Panc1 (cell line): ENCODE data around the gene MARCHF6. TPM values are rescaled to one million over a fixed set of nuclear protein-coding genes. Genes with fewer than 3 reads are reported as not detected.

Source experiments
- ATAC-seq: fragments of 200-7000 bp; cut with Tn5 transposase; 2 replicates; pipeline ENCODE4 v1.9.1; 2020; ENCODE audit warnings: mild to moderate bottlenecking, moderate library complexity
- BruUV-seq: library from RNA; stranded (reverse); fragments of 400-500 nt; replicated peaks from 2 replicates; lab custom pipeline; 2021; lab: Mats Ljungman, UMichigan
- CTCF ChIA-PET: fragments of 300-600 bp; sonication (Branson Sonifier 250); formaldehyde crosslinking; loops from one replicate; lab custom pipeline; 2022; ENCODE audit warnings: antibody characterized with exemption; lab: Charles Lee
- POLR2A ChIA-PET: fragments of 300-600 bp; sonication (Branson Sonifier 250); formaldehyde crosslinking; loops from one replicate; lab custom pipeline; 2022; ENCODE audit warnings: antibody characterized with exemption; lab: Charles Lee
- DNase-seq: peaks from one replicate; pipeline ENCODE4 v3.0.0-alpha.2; 2010; ENCODE audit warnings: low read depth, low spot score
- H3K27ac ChIP-seq: 2 replicates; pipeline ENCODE4 v1.5.1; 2011; ENCODE audit warnings: mild to moderate bottlenecking, low read length, inconsistent platforms
- H3K27me3 ChIP-seq: fragments of 200-500 bp; sonication (Bioruptor generic); 2 replicates; pipeline ENCODE4 v1.6.0; 2014; ENCODE audit warnings: low read length, inconsistent platforms; ENCODE audit not compliant: control insufficient read depth, insufficient read depth
- H3K36me3 ChIP-seq: fragments of 200-500 bp; sonication (Bioruptor generic); 2 replicates; pipeline ENCODE4 v1.5.1; 2014; ENCODE audit warnings: inconsistent platforms, mild to moderate bottlenecking, low read length, moderate library complexity; ENCODE audit not compliant: control insufficient read depth, insufficient read depth
- H3K4me1 ChIP-seq: 2 replicates; pipeline ENCODE4 v1.5.1; 2011; ENCODE audit warnings: inconsistent platforms, mild to moderate bottlenecking, low read length, moderate library complexity; ENCODE audit not compliant: control insufficient read depth, insufficient read depth
- H3K4me3 ChIP-seq, 2 experiments: 2 replicates each; pipeline ENCODE4 v1.5.1; 2011 to 2012; ENCODE audit warnings: low read depth in 2 of 2, low read length in 2 of 2, mild to moderate bottlenecking in 2 of 2, inconsistent platforms in 1 of 2, moderate library complexity in 1 of 2
- H3K9me3 ChIP-seq: fragments of 200-500 bp; sonication (Bioruptor generic); 2 replicates; pipeline ENCODE4 v1.5.1; 2014; ENCODE audit warnings: low read depth, mild to moderate bottlenecking, inconsistent platforms, low read length, moderate library complexity; ENCODE audit not compliant: control insufficient read depth, insufficient read depth
- POLR2AphosphoS5 ChIP-seq: IDR thresholded peaks from 2 replicates; pipeline ENCODE4 v1.6.1; 2012; ENCODE audit warnings: mild to moderate bottlenecking, low read depth, low read length, moderate library complexity
- SIN3A ChIP-seq: IDR thresholded peaks from 2 replicates; pipeline ENCODE4 v1.6.1; 2012; ENCODE audit warnings: low read depth, mild to moderate bottlenecking, low read length, moderate library complexity, borderline replicate concordance; ENCODE audit not compliant: insufficient read depth
- TCF7L2 ChIP-seq: IDR thresholded peaks from 2 replicates; pipeline ENCODE4 v1.6.1; 2011; ENCODE audit warnings: mild to moderate bottlenecking, low read depth, low read length, inconsistent platforms
- in situ Hi-C: cut with HindIII; loops from 2 replicates; pipeline ENCODE4 v1.10.0; 2016; ENCODE audit warnings: low sequenced_read_pairs, low pct_unique_long_range_greater_than_20kb
- intact Hi-C: fragments of 100-400 bp; cut with micrococcal nuclease; formaldehyde crosslinking; loops from one replicate; pipeline ENCODE4 v1.10.0; 2022; ENCODE audit not compliant: unreplicated experiment
- total RNA-seq: library from RNA; stranded (reverse); gene quantifications from one replicate; pipeline ENCODE4 v1.2.1, GENCODE V29; 2021; ENCODE audit not compliant: unreplicated experiment
- TF ChIP-seq, protein P1 (sequence below): fragments of 450-650 bp; IDR thresholded peaks from 2 replicates; pipeline ENCODE4 v1.5.1; 2017; ENCODE audit warnings: mild to moderate bottlenecking
- TF ChIP-seq, protein P2 (sequence below), 2 experiments: IDR thresholded peaks; 2 replicates each; pipeline ENCODE4 v1.6.1; 2011 to 2012; ENCODE audit warnings: low read depth in 2 of 2, control low read depth in 1 of 2, low read length in 1 of 2, mild to moderate bottlenecking in 1 of 2, moderate library complexity in 1 of 2; ENCODE audit not compliant: insufficient read depth in 1 of 2

Gene MARCHF6
- total RNA-seq, 1 experiment from 2014 or later: 172 TPM

DNA sequence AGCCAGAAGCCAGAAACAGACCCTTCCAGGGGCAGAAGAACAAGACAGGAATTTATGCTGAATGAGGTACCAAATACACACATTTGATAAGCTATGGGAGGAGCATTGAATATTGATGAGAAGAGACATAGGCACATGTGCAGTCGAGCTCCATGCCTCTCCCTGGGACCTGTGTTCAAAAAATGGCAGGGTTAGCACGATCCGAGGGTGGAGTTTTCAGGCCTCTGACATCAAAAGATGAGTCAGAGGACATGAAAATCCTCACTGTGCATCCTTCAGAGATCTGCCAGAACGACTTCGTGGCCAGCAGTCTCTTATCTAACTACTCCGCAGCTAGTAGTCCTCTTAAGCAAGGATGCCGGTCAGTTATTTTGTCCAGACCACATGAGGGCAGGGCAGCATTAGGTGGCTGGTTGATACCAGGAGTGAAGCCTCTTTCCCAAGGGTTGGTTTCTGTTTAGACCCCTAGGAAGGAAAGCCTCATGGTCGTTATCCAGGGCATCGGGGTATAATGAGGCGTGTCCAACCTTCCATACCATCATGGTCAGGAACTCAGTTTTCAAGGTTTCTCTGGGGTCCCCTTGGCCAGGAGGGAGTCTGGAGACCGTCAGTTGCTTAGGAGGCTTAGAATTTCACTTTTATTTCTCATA, 34.2 kb upstream of the MARCHF6 start:
- intact Hi-C loops (no loop called here), in situ Hi-C loops (no loop called here)
- Histone ChIP-seq H3K4me1 (no peaks in the 10 kb centered on the region), H3K36me3 (no peaks in the 10 kb centered on the region), H3K27ac (no peak overlapping the region; the same call in 1 of the 2 replicates), H3K4me3 (no peak overlapping the region), H3K9me3 (no peaks in the 10 kb centered on the region), H3K27me3 (no peaks in the 10 kb centered on the region)
- TF ChIP-seq, protein P1, sequence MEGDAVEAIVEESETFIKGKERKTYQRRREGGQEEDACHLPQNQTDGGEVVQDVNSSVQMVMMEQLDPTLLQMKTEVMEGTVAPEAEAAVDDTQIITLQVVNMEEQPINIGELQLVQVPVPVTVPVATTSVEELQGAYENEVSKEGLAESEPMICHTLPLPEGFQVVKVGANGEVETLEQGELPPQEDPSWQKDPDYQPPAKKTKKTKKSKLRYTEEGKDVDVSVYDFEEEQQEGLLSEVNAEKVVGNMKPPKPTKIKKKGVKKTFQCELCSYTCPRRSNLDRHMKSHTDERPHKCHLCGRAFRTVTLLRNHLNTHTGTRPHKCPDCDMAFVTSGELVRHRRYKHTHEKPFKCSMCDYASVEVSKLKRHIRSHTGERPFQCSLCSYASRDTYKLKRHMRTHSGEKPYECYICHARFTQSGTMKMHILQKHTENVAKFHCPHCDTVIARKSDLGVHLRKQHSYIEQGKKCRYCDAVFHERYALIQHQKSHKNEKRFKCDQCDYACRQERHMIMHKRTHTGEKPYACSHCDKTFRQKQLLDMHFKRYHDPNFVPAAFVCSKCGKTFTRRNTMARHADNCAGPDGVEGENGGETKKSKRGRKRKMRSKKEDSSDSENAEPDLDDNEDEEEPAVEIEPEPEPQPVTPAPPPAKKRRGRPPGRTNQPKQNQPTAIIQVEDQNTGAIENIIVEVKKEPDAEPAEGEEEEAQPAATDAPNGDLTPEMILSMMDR: no peak
- TF ChIP-seq TCF7L2: no peak
- TF ChIP-seq SIN3A: no peak
- TF ChIP-seq POLR2AphosphoS5: no peak
- TF ChIP-seq, protein P2, sequence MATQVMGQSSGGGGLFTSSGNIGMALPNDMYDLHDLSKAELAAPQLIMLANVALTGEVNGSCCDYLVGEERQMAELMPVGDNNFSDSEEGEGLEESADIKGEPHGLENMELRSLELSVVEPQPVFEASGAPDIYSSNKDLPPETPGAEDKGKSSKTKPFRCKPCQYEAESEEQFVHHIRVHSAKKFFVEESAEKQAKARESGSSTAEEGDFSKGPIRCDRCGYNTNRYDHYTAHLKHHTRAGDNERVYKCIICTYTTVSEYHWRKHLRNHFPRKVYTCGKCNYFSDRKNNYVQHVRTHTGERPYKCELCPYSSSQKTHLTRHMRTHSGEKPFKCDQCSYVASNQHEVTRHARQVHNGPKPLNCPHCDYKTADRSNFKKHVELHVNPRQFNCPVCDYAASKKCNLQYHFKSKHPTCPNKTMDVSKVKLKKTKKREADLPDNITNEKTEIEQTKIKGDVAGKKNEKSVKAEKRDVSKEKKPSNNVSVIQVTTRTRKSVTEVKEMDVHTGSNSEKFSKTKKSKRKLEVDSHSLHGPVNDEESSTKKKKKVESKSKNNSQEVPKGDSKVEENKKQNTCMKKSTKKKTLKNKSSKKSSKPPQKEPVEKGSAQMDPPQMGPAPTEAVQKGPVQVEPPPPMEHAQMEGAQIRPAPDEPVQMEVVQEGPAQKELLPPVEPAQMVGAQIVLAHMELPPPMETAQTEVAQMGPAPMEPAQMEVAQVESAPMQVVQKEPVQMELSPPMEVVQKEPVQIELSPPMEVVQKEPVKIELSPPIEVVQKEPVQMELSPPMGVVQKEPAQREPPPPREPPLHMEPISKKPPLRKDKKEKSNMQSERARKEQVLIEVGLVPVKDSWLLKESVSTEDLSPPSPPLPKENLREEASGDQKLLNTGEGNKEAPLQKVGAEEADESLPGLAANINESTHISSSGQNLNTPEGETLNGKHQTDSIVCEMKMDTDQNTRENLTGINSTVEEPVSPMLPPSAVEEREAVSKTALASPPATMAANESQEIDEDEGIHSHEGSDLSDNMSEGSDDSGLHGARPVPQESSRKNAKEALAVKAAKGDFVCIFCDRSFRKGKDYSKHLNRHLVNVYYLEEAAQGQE (IDR thresholded peaks at IDR 0.05; ENCODE audit: insufficient read depth in 1 of 2, low read depth in 2 of 2, low read length in 1 of 2): no peak
- ATAC-seq (no peak), DNase-seq (no peak)
- CTCF ChIA-PET: no interaction called here
- POLR2A ChIA-PET: no interaction called here
- BruUV-seq: no TSS peak

DNA sequence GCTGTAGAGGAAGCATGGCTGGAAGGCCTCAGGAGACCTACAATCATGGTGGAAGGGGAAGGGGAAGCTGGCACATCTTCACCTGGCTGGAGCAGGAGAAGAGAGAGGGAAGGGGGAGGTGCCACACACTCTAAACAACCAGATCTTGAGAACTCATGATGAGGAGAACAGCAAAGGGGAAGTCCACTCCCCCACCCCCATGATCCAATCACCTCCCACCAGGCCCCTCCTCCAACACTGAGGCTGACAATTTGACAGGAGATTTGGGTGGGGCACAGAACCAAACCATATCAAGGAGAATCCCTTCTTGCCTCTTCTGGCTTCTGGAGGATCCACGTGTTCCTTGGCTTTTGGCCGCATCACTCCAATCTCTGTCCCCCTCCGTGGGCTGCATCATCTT, 32.7 kb upstream of the MARCHF6 start:
- no peak for ATAC-seq
- POLR2A ChIA-PET: no interaction called here
- no peak overlapping the region for H3K4me3 ChIP-seq
- in situ Hi-C loops: no loop called here
- H3K27ac ChIP-seq: no peak overlapping the region
- TF ChIP-seq SIN3A (no peak), POLR2AphosphoS5 (no peak), TCF7L2 (no peak)
- TF ChIP-seq, protein P1: no peak
- TF ChIP-seq, protein P2 (IDR thresholded peaks at IDR 0.05; ENCODE audit: insufficient read depth in 1 of 2, low read depth in 2 of 2, low read length in 1 of 2): no peak
- no peak for DNase-seq
- CTCF ChIA-PET: no interaction called here
- H3K27me3 ChIP-seq: no peaks in the 10 kb centered on the region
- BruUV-seq: no TSS peak
- H3K4me1 ChIP-seq: no peaks in the 10 kb centered on the region
- no peaks in the 10 kb centered on the region for H3K9me3 ChIP-seq
- no peaks in the 10 kb centered on the region for H3K36me3 ChIP-seq
- intact Hi-C loops: no loop called here
